ENCODE results near the gene TRPV5.

DNA sequence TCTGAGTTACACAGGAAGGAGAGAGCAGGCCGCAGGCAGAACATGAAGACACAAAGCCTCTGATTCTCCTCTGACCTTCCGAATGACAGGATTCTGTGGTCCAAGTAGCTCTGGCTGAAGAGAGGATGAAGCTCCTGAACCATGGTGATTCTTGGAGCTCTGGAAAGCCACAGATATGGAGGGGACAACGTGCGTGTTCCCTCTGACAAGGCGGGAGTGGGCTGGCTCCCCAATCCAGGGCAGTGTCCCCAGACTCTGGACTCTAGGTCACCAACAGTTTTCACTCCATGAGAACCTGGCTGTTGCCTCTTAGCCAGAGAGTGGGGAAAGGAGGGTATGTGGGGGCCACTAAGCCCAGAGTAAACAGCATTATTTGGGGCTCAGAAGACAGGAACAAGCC is 40.6 kb downstream of the TRPV5 start:
- TF ChIP-seq POLR2A (IDR thresholded peaks at IDR 0.05) (no peak), POLR2AphosphoS5 (IDR thresholded peaks at IDR 0.05) (no peak)
- TF ChIP-seq, protein P1, sequence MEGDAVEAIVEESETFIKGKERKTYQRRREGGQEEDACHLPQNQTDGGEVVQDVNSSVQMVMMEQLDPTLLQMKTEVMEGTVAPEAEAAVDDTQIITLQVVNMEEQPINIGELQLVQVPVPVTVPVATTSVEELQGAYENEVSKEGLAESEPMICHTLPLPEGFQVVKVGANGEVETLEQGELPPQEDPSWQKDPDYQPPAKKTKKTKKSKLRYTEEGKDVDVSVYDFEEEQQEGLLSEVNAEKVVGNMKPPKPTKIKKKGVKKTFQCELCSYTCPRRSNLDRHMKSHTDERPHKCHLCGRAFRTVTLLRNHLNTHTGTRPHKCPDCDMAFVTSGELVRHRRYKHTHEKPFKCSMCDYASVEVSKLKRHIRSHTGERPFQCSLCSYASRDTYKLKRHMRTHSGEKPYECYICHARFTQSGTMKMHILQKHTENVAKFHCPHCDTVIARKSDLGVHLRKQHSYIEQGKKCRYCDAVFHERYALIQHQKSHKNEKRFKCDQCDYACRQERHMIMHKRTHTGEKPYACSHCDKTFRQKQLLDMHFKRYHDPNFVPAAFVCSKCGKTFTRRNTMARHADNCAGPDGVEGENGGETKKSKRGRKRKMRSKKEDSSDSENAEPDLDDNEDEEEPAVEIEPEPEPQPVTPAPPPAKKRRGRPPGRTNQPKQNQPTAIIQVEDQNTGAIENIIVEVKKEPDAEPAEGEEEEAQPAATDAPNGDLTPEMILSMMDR (IDR thresholded peaks at IDR 0.05), result no peak

Measured in transverse colon (tissue), 4 donors.